ENCODE results near the gene PLXNB1.

GRCh38 chr3:48440590-48440958 is 10.7 kb upstream of the PLXNB1 start:
- no peak for TF ChIP-seq CTCF (IDR thresholded peaks at IDR 0.05; ENCODE audit: low read depth, low read length)
- no peak for TF ChIP-seq MYC (IDR thresholded peaks at IDR 0.05; ENCODE audit: low read depth, low read length)
- TF ChIP-seq, protein P1, sequence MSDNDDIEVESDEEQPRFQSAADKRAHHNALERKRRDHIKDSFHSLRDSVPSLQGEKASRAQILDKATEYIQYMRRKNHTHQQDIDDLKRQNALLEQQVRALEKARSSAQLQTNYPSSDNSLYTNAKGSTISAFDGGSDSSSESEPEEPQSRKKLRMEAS (IDR thresholded peaks at IDR 0.05; ENCODE audit: low read depth, low read length) = no peak
- TF ChIP-seq POLR2A (IDR thresholded peaks at IDR 0.05; ENCODE audit: extremely low read depth, insufficient read length) = no peak
